Liver (tissue), 9 donors: ENCODE measurements around the gene MFSD6L. TPM values are rescaled to one million over a fixed set of nuclear protein-coding genes. Genes with fewer than 3 reads are reported as not detected.

Experiments used
- DNase-seq: peaks from one replicate; pipeline ENCODE4 v3.0.0-alpha.2; 2017; ENCODE audit warnings: low spot score
- H3K27ac ChIP-seq, 2 donors: one replicate each; pipeline ENCODE4 v1.7.0; 2013; ENCODE audit warnings: inconsistent platforms in 2 of 2, low read length in 2 of 2, control low read depth in 1 of 2, low read depth in 1 of 2, mild to moderate bottlenecking in 1 of 2
- H3K27me3 ChIP-seq, 4 donors: one replicate each; pipeline versions ENCODE4 v1.6.1 to v1.7.0; 2013; ENCODE audit warnings: low read length in 3 of 4, inconsistent platforms in 1 of 4, mild to moderate bottlenecking in 1 of 4, moderate library complexity in 1 of 4; ENCODE audit not compliant: control insufficient read depth in 4 of 4, insufficient read depth in 4 of 4
- H3K36me3 ChIP-seq, 4 donors: one replicate each; pipeline versions ENCODE4 v1.6.1 to v1.7.0; 2013; ENCODE audit warnings: low read length in 3 of 4, mild to moderate bottlenecking in 3 of 4, low read depth in 1 of 4, moderate library complexity in 1 of 4; ENCODE audit not compliant: control insufficient read depth in 4 of 4, insufficient read depth in 3 of 4
- H3K4me1 ChIP-seq, 4 donors: one replicate each; pipeline versions ENCODE4 v1.6.1 to v1.7.0; 2013; ENCODE audit warnings: low read length in 3 of 4, mild to moderate bottlenecking in 3 of 4, moderate library complexity in 1 of 4; ENCODE audit not compliant: control insufficient read depth in 4 of 4, insufficient read depth in 4 of 4
- H3K4me3 ChIP-seq, 3 donors: one replicate each; pipeline versions ENCODE4 v1.6.1 to v1.7.0; 2013; ENCODE audit warnings: low read length in 3 of 3, control low read depth in 1 of 3, low read depth in 1 of 3, mild to moderate bottlenecking in 1 of 3
- H3K9ac ChIP-seq, 2 donors: one replicate each; pipeline ENCODE4 v1.7.0; 2013; ENCODE audit warnings: low read length in 2 of 2, mild to moderate bottlenecking in 2 of 2, moderate library complexity in 2 of 2, control low read depth in 1 of 2, low read depth in 1 of 2
- H3K9me3 ChIP-seq, 4 donors: one replicate each; pipeline versions ENCODE4 v1.6.1 to v1.7.0; 2013; ENCODE audit warnings: low read length in 3 of 4; ENCODE audit not compliant: control insufficient read depth in 4 of 4
- EGR1 ChIP-seq, 2 donors: IDR thresholded peaks; 2 replicates each; pipeline ENCODE4 v1.6.1; 2016 to 2018; ENCODE audit warnings: antibody characterized with exemption in 2 of 2, low read depth in 2 of 2
- FOXA1 ChIP-seq: IDR thresholded peaks from 2 replicates; pipeline ENCODE4 v1.6.1; 2016; ENCODE audit warnings: antibody characterized with exemption
- FOXA2 ChIP-seq: IDR thresholded peaks from 2 replicates; pipeline ENCODE4 v1.6.1; 2016; ENCODE audit warnings: antibody characterized with exemption
- GABPA ChIP-seq, 2 donors: IDR thresholded peaks in 1 of 2; conservative IDR thresholded peaks in 1 of 2; 2 replicates each; pipeline ENCODE4 v1.6.1; 2016; ENCODE audit warnings: antibody characterized with exemption in 2 of 2, mild to moderate bottlenecking in 1 of 2, moderate library complexity in 1 of 2
- HNF4A ChIP-seq, 2 donors: conservative IDR thresholded peaks; 2 replicates each; pipeline ENCODE4 v1.6.1; 2016; ENCODE audit warnings: antibody characterized with exemption in 2 of 2, mild to moderate bottlenecking in 2 of 2
- HNF4G ChIP-seq: IDR thresholded peaks from 2 replicates; pipeline ENCODE4 v1.6.1; 2016; ENCODE audit warnings: antibody characterized with exemption
- JUND ChIP-seq, 2 donors: IDR thresholded peaks; 2 replicates each; pipeline ENCODE4 v1.6.1; 2016; ENCODE audit warnings: antibody characterized with exemption in 2 of 2
- NR2F2 ChIP-seq: IDR thresholded peaks from 2 replicates; pipeline ENCODE4 v1.6.1; 2016; ENCODE audit warnings: antibody characterized with exemption
- RAD21 ChIP-seq, 2 donors: IDR thresholded peaks; 2 replicates each; pipeline ENCODE4 v1.6.1; 2016; ENCODE audit warnings: antibody characterized with exemption in 2 of 2, mild to moderate bottlenecking in 2 of 2
- RXRA ChIP-seq, 2 donors: IDR thresholded peaks; 2 replicates each; pipeline ENCODE4 v1.6.1; 2017 to 2018; ENCODE audit warnings: antibody characterized with exemption in 2 of 2, mild to moderate bottlenecking in 1 of 2
- SP1 ChIP-seq: IDR thresholded peaks from 2 replicates; pipeline ENCODE4 v1.6.1; 2018; ENCODE audit warnings: antibody characterized with exemption, mild to moderate bottlenecking
- TAF1 ChIP-seq: conservative IDR thresholded peaks from 2 replicates; pipeline ENCODE4 v1.6.1; 2016; ENCODE audit warnings: antibody characterized with exemption, mild to moderate bottlenecking
- YY1 ChIP-seq: IDR thresholded peaks from 2 replicates; pipeline ENCODE4 v1.6.1; 2016; ENCODE audit warnings: antibody characterized with exemption, mild to moderate bottlenecking
- WGBS: extraction: QIAGEN DNeasy Blood & Tissue Kit; methylation state at CpG from one replicate; pipeline ENCODE4 v1.1.7; 2013; 5-methylcytosine and 5-hydroxymethylcytosine counted together
- polyA plus RNA-seq, 2 donors: library from polyadenylated mRNA; stranded (reverse) in 1 of 2; unstranded in 1 of 2; fragments of 200-250 nt in 1 of 2; fragments of >200 nt in 1 of 2; fragmentation: Nextera tagmentation in 1 of 2; extraction: Ambion mirVana in 1 of 2; gene quantifications; one replicate each; pipeline versions ENCODE4 v1.2.1 to v1.2.3, GENCODE V29; 2013 to 2015
- total RNA-seq, 2 donors: library from RNA; depleted of rRNA; stranded (reverse); fragments of >200 nt; gene quantifications; one replicate each; pipeline ENCODE4 v1.2.3, GENCODE V29; 2014
- TF ChIP-seq, protein P1 (sequence below): fragments of 150-350 bp; IDR thresholded peaks from 2 replicates; pipeline ENCODE4 v1.5.1; 2017; ENCODE audit warnings: improper control_type of control experiment, low read depth, low read length; ENCODE audit not compliant: missing input control
- TF ChIP-seq, protein P2 (sequence below): IDR thresholded peaks from 2 replicates; pipeline ENCODE4 v1.6.1; 2016; ENCODE audit warnings: antibody characterized with exemption
- TF ChIP-seq, protein P3 (sequence below): IDR thresholded peaks from 2 replicates; pipeline ENCODE4 v1.6.1; 2016; ENCODE audit warnings: antibody characterized with exemption
- TF ChIP-seq, protein P4 (sequence below): IDR thresholded peaks from 2 replicates; pipeline ENCODE4 v1.6.1; 2016; ENCODE audit warnings: antibody characterized with exemption, mild to moderate bottlenecking
- TF ChIP-seq, protein P5 (sequence below): IDR thresholded peaks from 2 replicates; pipeline ENCODE4 v1.6.1; 2016; ENCODE audit warnings: antibody characterized with exemption
- donor health status: healthy.
- donor health status: healthy.
- donor health status: healthy.
- donor health status: healthy.
- donor health status: healthy.

Gene MFSD6L
- total and polyA plus RNA-seq, 4 donors: 0.03 to 0.25 (median 0.05) TPM; not detected in 1

DNA sequence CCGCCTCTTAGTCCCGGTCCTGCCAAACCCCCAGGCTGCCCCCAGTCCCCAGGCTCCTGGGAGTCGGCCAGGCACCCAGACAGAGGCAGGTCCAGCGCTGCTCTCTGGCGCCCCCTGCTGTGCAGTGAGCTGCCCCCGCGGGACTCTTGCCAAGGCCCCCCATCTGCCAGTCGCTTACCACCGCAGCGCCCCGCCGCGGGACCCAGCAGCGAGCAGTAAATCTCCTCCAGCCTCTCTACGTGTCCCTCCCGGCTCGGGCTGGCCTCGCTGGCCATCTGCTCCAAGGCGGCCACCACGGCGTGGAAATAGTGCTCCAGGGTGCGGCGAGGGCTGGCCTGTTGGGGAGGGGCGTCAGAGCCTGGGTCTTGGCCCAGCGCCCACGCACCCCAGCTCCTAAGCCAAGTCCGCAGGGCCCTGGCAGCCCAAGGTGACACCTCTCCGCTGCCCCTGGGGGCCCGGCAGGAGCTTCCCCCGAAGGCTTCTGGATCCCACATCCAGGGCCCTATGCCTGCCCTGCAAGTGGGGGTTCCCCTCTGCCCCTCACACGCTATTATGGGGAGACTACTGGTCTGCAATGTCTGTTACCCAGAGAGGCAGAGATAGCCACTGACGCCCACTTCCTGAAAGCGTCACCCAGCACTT is 33.7 kb upstream of the MFSD6L start:
- WGBS: 45% methylated on average over 33 of the region's 33 CpGs
- H3K27ac ChIP-seq: no peak overlapping the region
- H3K9me3 ChIP-seq: no peaks in the 10 kb centered on the region
- H3K27me3 ChIP-seq: no peaks in the 10 kb centered on the region
- no peaks in the 10 kb centered on the region for H3K4me1 ChIP-seq
- H3K4me3 ChIP-seq: no peak overlapping the region
- H3K36me3 ChIP-seq: no peaks in the 10 kb centered on the region
- H3K9ac ChIP-seq: no peak overlapping the region
- TF ChIP-seq TAF1: no peak
- TF ChIP-seq, protein P1, sequence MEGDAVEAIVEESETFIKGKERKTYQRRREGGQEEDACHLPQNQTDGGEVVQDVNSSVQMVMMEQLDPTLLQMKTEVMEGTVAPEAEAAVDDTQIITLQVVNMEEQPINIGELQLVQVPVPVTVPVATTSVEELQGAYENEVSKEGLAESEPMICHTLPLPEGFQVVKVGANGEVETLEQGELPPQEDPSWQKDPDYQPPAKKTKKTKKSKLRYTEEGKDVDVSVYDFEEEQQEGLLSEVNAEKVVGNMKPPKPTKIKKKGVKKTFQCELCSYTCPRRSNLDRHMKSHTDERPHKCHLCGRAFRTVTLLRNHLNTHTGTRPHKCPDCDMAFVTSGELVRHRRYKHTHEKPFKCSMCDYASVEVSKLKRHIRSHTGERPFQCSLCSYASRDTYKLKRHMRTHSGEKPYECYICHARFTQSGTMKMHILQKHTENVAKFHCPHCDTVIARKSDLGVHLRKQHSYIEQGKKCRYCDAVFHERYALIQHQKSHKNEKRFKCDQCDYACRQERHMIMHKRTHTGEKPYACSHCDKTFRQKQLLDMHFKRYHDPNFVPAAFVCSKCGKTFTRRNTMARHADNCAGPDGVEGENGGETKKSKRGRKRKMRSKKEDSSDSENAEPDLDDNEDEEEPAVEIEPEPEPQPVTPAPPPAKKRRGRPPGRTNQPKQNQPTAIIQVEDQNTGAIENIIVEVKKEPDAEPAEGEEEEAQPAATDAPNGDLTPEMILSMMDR: no peak
- TF ChIP-seq HNF4G: no peak
- TF ChIP-seq, protein P2, sequence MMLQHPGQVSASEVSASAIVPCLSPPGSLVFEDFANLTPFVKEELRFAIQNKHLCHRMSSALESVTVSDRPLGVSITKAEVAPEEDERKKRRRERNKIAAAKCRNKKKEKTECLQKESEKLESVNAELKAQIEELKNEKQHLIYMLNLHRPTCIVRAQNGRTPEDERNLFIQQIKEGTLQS: no peak
- TF ChIP-seq RAD21 (IDR thresholded peaks at IDR 0.05): no peak
- no peak for TF ChIP-seq YY1
- TF ChIP-seq GABPA (IDR thresholded peaks at IDR 0.05 in 1 of 2, conservative IDR thresholded peaks at IDR 0.05 in 1 of 2): no peak
- TF ChIP-seq JUND (IDR thresholded peaks at IDR 0.05): no peak
- TF ChIP-seq FOXA1: no peak
- TF ChIP-seq, protein P3, sequence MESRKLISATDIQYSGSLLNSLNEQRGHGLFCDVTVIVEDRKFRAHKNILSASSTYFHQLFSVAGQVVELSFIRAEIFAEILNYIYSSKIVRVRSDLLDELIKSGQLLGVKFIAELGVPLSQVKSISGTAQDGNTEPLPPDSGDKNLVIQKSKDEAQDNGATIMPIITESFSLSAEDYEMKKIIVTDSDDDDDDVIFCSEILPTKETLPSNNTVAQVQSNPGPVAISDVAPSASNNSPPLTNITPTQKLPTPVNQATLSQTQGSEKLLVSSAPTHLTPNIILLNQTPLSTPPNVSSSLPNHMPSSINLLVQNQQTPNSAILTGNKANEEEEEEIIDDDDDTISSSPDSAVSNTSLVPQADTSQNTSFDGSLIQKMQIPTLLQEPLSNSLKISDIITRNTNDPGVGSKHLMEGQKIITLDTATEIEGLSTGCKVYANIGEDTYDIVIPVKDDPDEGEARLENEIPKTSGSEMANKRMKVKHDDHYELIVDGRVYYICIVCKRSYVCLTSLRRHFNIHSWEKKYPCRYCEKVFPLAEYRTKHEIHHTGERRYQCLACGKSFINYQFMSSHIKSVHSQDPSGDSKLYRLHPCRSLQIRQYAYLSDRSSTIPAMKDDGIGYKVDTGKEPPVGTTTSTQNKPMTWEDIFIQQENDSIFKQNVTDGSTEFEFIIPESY: no peak
- TF ChIP-seq NR2F2: no peak
- TF ChIP-seq HNF4A (conservative IDR thresholded peaks at IDR 0.05): no peak
- TF ChIP-seq SP1: no peak
- TF ChIP-seq, protein P4, sequence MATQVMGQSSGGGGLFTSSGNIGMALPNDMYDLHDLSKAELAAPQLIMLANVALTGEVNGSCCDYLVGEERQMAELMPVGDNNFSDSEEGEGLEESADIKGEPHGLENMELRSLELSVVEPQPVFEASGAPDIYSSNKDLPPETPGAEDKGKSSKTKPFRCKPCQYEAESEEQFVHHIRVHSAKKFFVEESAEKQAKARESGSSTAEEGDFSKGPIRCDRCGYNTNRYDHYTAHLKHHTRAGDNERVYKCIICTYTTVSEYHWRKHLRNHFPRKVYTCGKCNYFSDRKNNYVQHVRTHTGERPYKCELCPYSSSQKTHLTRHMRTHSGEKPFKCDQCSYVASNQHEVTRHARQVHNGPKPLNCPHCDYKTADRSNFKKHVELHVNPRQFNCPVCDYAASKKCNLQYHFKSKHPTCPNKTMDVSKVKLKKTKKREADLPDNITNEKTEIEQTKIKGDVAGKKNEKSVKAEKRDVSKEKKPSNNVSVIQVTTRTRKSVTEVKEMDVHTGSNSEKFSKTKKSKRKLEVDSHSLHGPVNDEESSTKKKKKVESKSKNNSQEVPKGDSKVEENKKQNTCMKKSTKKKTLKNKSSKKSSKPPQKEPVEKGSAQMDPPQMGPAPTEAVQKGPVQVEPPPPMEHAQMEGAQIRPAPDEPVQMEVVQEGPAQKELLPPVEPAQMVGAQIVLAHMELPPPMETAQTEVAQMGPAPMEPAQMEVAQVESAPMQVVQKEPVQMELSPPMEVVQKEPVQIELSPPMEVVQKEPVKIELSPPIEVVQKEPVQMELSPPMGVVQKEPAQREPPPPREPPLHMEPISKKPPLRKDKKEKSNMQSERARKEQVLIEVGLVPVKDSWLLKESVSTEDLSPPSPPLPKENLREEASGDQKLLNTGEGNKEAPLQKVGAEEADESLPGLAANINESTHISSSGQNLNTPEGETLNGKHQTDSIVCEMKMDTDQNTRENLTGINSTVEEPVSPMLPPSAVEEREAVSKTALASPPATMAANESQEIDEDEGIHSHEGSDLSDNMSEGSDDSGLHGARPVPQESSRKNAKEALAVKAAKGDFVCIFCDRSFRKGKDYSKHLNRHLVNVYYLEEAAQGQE: no peak
- TF ChIP-seq, protein P5, sequence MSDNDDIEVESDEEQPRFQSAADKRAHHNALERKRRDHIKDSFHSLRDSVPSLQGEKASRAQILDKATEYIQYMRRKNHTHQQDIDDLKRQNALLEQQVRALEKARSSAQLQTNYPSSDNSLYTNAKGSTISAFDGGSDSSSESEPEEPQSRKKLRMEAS: no peak
- TF ChIP-seq RXRA (IDR thresholded peaks at IDR 0.05): no peak
- no peak for TF ChIP-seq EGR1 (IDR thresholded peaks at IDR 0.05; ENCODE audit: low read depth in 2 of 2)
- TF ChIP-seq FOXA2: no peak
- no peak for DNase-seq
